Measurements from ENCODE around the gene USP32.
A peak's percentile ranks its signal among the peaks of the same experiment; 100 is the strongest.

The USP32 gene

DNA sequence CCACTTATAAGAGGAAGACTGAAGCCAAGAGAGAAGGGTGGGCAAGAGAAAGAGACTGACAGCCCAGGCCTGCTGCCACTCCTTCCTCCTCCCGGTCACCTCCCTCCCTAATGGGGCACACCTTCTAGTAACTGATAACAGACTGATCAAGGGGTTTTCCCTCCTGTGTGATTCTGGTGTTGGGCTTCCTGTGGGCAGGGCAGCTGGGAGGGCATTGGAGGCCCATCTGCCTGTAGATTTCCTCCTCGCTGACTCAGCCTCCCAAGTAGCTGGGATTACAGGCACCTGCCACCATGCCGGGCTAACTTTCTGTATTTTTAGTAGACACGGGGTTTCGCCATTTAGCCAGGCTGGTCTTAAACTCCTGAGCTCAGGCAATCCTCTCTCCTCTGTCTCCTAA is 226.0 kb downstream of the USP32 start:
- Mint-ChIP-seq H3K27ac (no peak overlapping the region), H3K9me3 (no peaks in the 10 kb centered on the region), H3K4me3 (no peak overlapping the region), H3K4me1 (peaks cover 40% of the 10 kb centered on the region), H3K27me3 (peaks cover 36% of the 10 kb centered on the region), H3K36me3 (no peaks in the 10 kb centered on the region)
- ATAC-seq, result peak; percentile 53

DNA sequence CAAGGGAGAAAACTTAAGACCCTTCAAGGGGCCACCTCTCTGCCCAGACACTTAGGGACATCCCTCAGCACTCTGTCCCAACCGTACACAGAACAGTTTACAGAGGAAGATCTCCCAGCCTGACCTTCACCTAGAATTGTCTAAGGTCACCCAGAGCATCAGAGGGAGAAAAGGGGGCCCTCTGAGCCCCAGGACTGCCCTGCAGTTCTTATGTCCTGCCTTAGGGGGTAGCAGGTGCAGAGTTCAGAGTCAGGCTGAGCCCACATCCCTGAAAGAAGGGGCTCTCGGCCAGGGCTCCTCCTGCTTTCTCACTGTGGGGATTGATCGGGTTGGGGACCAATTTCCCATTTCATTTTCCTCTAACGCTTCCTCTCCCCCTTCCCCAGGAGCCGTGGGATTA is 226.7 kb downstream of the USP32 start:
- Mint-ChIP-seq H3K27ac (no peak overlapping the region), H3K9me3 (no peaks in the 10 kb centered on the region), H3K36me3 (no peaks in the 10 kb centered on the region), H3K4me3 (no peak overlapping the region), H3K4me1 (peaks cover 42% of the 10 kb centered on the region), H3K27me3 (peaks cover 44% of the 10 kb centered on the region)
- no peak for ATAC-seq

DNA sequence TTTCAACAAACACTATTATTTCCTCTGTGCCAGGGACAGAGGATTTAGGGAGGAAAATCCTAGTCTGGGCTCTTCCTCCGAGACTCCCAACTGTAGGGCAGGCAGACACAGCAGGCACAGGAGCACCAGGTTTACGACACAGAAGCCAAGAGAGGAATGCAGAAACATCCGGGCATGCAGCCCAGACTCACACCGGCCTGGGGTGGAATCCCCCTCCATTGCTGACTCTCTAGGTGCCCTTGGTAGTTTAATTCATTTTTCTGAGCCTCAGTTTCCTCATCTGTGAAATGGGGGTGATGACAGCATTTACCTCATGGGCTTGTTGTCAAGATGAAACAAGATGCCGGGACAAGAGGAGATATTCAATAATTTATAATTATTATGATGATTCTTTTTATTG is 227.2 kb downstream of the USP32 start:
- Mint-ChIP-seq H3K36me3 (no peaks in the 10 kb centered on the region), H3K27ac (no peak overlapping the region), H3K4me1 (peaks cover 46% of the 10 kb centered on the region), H3K4me3 (no peak overlapping the region), H3K27me3 (peaks cover 49% of the 10 kb centered on the region), H3K9me3 (no peaks in the 10 kb centered on the region)
- no peak for ATAC-seq

GRCh38 chr17:60164164-60164563 is 227.8 kb downstream of the USP32 start:
- H3K27me3 Mint-ChIP-seq, result peaks cover 54% of the 10 kb centered on the region
- H3K27ac Mint-ChIP-seq, result no peak overlapping the region
- H3K9me3 Mint-ChIP-seq, result no peaks in the 10 kb centered on the region
- no peaks in the 10 kb centered on the region for H3K36me3 Mint-ChIP-seq
- no peak for ATAC-seq
- peaks cover 46% of the 10 kb centered on the region for H3K4me1 Mint-ChIP-seq
- no peak overlapping the region for H3K4me3 Mint-ChIP-seq

GRCh38 chr17:60163108-60163784 is 228.7 kb downstream of the USP32 start:
- no peak for ATAC-seq
- Mint-ChIP-seq H3K4me3 (no peak overlapping the region), H3K36me3 (no peaks in the 10 kb centered on the region), H3K9me3 (no peaks in the 10 kb centered on the region), H3K27me3 (peaks cover 63% of the 10 kb centered on the region), H3K27ac (no peak overlapping the region), H3K4me1 (peaks cover 46% of the 10 kb centered on the region)

DNA sequence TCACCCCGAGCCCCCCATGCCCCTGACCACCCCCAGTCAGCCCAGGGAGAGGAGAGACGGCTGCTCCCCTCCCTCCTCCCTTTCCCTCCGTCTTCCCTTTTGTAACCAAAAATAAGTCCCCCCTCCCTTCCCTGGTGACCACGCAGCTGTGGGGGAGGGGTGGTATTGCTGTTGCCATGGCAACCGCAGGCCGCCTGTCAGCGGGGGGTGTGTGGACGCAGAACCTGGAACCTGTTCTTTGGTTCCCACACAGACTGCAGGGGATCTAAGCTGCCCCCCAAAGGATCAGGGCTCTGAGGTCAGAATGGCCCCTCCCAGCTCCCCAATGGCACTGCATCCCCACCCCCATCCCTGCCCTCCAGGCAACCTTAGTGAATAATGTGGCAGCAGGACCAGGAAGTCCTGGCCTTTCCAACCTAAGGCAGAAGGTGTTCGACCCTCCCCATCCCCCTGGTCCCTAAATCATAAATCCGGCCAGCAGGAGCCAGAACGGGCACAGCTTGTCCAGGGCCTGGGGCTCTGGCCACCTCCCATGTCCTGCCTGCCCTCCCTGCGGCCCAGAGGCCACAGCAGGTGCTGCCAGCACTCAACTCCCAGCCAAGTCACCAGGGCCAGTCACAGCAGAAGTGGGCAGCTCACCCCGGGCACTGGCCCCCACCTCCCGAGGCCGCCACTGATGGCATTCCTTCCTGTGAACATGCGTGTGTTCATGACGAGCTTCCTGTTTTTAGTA is 230.2 kb downstream of the USP32 start:
- ATAC-seq, result no peak
- no peaks in the 10 kb centered on the region for H3K36me3 Mint-ChIP-seq

GRCh38 chr17:60160829-60161501 is 231.0 kb downstream of the USP32 start:
- H3K36me3 Mint-ChIP-seq, result no peaks in the 10 kb centered on the region
- H3K4me3 Mint-ChIP-seq, result no peak overlapping the region
- ATAC-seq, result peak; percentile 10
- peaks cover 44% of the 10 kb centered on the region for H3K4me1 Mint-ChIP-seq
- H3K9me3 Mint-ChIP-seq, result no peaks in the 10 kb centered on the region
- H3K27me3 Mint-ChIP-seq, result peaks cover 86% of the 10 kb centered on the region
- H3K27ac Mint-ChIP-seq, result peak overlapping the region; percentile 9

More for the DNA sequence above, 230.2 kb downstream of the USP32 start:
- Mint-ChIP-seq H3K27ac (peak overlapping the region; percentile 9), H3K27me3 (peaks cover 78% of the 10 kb centered on the region), H3K4me1 (peaks cover 46% of the 10 kb centered on the region), H3K4me3 (no peak overlapping the region), H3K9me3 (no peaks in the 10 kb centered on the region)

GRCh38 chr17:60159479-60159866 is 232.5 kb downstream of the USP32 start:
- Mint-ChIP-seq H3K9me3 (no peaks in the 10 kb centered on the region), H3K36me3 (no peaks in the 10 kb centered on the region), H3K4me3 (no peak overlapping the region), H3K4me1 (peaks cover 35% of the 10 kb centered on the region), H3K27me3 (peaks cover 98% of the 10 kb centered on the region), H3K27ac (no peak overlapping the region)
- no peak for ATAC-seq

GRCh38 chr17:60158751-60159478 is 233.0 kb downstream of the USP32 start:
- Mint-ChIP-seq H3K4me1 (peaks cover 35% of the 10 kb centered on the region), H3K27ac (no peak overlapping the region), H3K9me3 (no peaks in the 10 kb centered on the region), H3K36me3 (no peaks in the 10 kb centered on the region), H3K27me3 (peaks cover 93% of the 10 kb centered on the region), H3K4me3 (no peak overlapping the region)
- no peak for ATAC-seq

GRCh38 chr17:60157487-60158040 is 234.4 kb downstream of the USP32 start:
- Mint-ChIP-seq H3K9me3 (no peaks in the 10 kb centered on the region), H3K36me3 (no peaks in the 10 kb centered on the region), H3K27ac (no peak overlapping the region), H3K4me3 (no peak overlapping the region), H3K27me3 (peaks cover 93% of the 10 kb centered on the region), H3K4me1 (peaks cover 26% of the 10 kb centered on the region)
- no peak for ATAC-seq

- H3K36me3 Mint-ChIP-seq, result no peaks in the 10 kb centered on the region
- no peak overlapping the region for H3K27ac Mint-ChIP-seq
- no peak for ATAC-seq
- H3K4me3 Mint-ChIP-seq, result no peak overlapping the region
- peaks cover 21% of the 10 kb centered on the region for H3K4me1 Mint-ChIP-seq
- peaks cover 93% of the 10 kb centered on the region for H3K27me3 Mint-ChIP-seq
- no peaks in the 10 kb centered on the region for H3K9me3 Mint-ChIP-seq
Observed at GRCh38 chr17:60156746-60157145, 235.2 kb downstream of the USP32 start.

DNA sequence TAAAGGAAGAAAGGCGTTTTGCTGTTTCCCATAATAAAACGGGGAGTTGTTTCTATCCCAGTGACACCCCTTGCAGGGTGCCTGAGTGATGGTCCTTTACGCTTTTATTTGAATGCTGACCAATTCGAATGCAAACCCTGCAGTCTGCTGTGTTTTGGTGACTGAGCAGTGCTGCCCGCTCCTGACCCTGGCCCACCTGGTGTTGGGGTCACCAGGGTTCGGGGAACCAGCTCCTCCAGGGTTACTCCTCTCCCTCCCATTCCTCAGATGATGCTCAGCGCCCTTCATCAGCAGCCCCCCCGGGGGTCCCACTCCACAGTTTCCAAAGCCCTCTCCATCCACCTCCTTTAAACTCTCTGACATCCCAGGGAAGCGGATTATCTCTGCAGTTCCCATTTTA is 236.1 kb downstream of the USP32 start:
- Mint-ChIP-seq H3K9me3 (no peaks in the 10 kb centered on the region), H3K27ac (no peak overlapping the region), H3K4me1 (peaks cover 18% of the 10 kb centered on the region), H3K27me3 (peaks cover 93% of the 10 kb centered on the region), H3K36me3 (no peaks in the 10 kb centered on the region), H3K4me3 (no peak overlapping the region)
- ATAC-seq, result no peak

GRCh38 chr17:60155427-60155814 is 236.5 kb downstream of the USP32 start:
- Mint-ChIP-seq H3K4me1 (peaks cover 17% of the 10 kb centered on the region), H3K9me3 (no peaks in the 10 kb centered on the region), H3K36me3 (no peaks in the 10 kb centered on the region), H3K4me3 (no peak overlapping the region), H3K27me3 (peaks cover 93% of the 10 kb centered on the region), H3K27ac (no peak overlapping the region)
- no peak for ATAC-seq

GRCh38 chr17:60154616-60155426 is 237.1 kb downstream of the USP32 start:
- ATAC-seq, result no peak
- Mint-ChIP-seq H3K9me3 (no peaks in the 10 kb centered on the region), H3K27ac (no peak overlapping the region), H3K4me1 (peaks cover 11% of the 10 kb centered on the region), H3K4me3 (no peak overlapping the region), H3K36me3 (no peaks in the 10 kb centered on the region), H3K27me3 (peaks cover 91% of the 10 kb centered on the region)
